ENCODE data around the gene FN1. TPM values are rescaled to one million over a fixed set of nuclear protein-coding genes. Genes with fewer than 3 reads are reported as not detected.

Gene FN1
- polyA plus RNA-seq, 1 donor (not counting 4 experiments of a cell fraction or from before 2014, with no cell fraction given) = 1,649 TPM

DNA sequence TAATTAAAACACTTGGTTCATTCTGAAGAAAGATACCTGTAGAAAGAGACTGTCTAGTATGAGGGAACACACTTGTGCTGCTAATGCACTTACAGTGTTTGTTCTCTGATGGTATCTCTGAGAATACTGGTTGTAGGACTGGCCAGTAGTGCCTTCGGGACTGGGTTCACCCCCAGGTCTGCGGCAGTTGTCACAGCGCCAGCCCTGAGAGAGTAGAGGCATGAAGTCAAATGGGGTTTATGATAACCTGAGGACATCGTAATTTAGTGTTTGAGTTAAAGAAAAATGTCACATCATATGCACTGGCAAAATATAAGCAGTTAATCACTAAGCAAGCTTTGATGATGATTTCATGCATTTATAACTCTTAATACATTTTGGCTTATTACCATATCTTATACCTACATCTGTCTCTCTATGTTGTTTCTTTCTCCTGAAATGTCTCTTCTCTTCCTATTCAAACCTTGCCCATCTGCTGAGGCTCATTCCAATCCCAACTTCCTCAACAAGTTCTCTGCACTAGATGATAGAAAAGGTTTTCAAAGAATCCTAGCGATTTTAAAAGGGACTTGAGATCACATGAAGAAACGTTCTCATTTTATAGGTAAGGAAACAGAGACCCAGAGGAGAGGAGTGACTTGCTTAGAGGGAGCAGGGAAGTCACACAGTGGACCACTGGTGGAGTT lies 73.8 kb downstream of the FN1 start:
- Histone ChIP-seq H3K27me3 (ENCODE audit: control insufficient read depth, extremely low read depth, insufficient read depth, low read length) (no peaks in the 10 kb centered on the region), H3K9me1 (ENCODE audit: control insufficient read depth, extremely low read depth, insufficient read depth, low read length) (no peaks in the 10 kb centered on the region), H3K79me2 (ENCODE audit: control insufficient read depth, insufficient read depth, low read length) (no peaks in the 10 kb centered on the region), H2AFZ (ENCODE audit: control insufficient read depth, low read length) (no peak overlapping the region), H3K36me3 (ENCODE audit: control insufficient read depth in 2 of 2, extremely low read depth in 1 of 2, insufficient read depth in 2 of 2, low read length in 2 of 2) (peaks cover 0 to 15% of the 10 kb centered on the region in 2 experiments), H4K20me1 (ENCODE audit: control insufficient read depth, extremely low read depth, insufficient read depth, low read length) (no peaks in the 10 kb centered on the region), H3K4me3 (ENCODE audit: control insufficient read depth in 2 of 3, extremely low read depth in 1 of 3, insufficient read depth in 2 of 3, low read depth in 1 of 3, low read length in 3 of 3) (no peak overlapping the region), H3K9ac (ENCODE audit: control insufficient read depth, extremely low read depth, insufficient read depth, low read length) (no peak overlapping the region), H3K4me1 (ENCODE audit: control insufficient read depth, extremely low read depth, insufficient read depth, low read length) (no peaks in the 10 kb centered on the region), H3K9me3 (ENCODE audit: control insufficient read depth, low read depth, low read length) (no peaks in the 10 kb centered on the region), H3K4me2 (ENCODE audit: control insufficient read depth, extremely low read depth, insufficient read depth, low read depth, low read length) (no peak overlapping the region), H3K27ac (ENCODE audit: control insufficient read depth, insufficient read depth, low read length) (no peak overlapping the region)
- TF ChIP-seq, protein P1, sequence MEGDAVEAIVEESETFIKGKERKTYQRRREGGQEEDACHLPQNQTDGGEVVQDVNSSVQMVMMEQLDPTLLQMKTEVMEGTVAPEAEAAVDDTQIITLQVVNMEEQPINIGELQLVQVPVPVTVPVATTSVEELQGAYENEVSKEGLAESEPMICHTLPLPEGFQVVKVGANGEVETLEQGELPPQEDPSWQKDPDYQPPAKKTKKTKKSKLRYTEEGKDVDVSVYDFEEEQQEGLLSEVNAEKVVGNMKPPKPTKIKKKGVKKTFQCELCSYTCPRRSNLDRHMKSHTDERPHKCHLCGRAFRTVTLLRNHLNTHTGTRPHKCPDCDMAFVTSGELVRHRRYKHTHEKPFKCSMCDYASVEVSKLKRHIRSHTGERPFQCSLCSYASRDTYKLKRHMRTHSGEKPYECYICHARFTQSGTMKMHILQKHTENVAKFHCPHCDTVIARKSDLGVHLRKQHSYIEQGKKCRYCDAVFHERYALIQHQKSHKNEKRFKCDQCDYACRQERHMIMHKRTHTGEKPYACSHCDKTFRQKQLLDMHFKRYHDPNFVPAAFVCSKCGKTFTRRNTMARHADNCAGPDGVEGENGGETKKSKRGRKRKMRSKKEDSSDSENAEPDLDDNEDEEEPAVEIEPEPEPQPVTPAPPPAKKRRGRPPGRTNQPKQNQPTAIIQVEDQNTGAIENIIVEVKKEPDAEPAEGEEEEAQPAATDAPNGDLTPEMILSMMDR (optimal IDR thresholded peaks at IDR 0.05 in 1 of 3, IDR thresholded peaks at IDR 0.05 in 1 of 3, conservative IDR thresholded peaks at IDR 0.05 in 1 of 3; ENCODE audit: extremely low read depth in 1 of 3, insufficient read depth in 2 of 3, low read length in 3 of 3) = no peak
- no peak for TF ChIP-seq EZH2 (IDR thresholded peaks at IDR 0.05; ENCODE audit: low read length)
- dilution Hi-C loops (cut with MboI; ENCODE audit: extremely low pct_ligation_motif_present, low sequenced_read_pairs) = no loop called here
- FAIRE-seq = no peak
- DNase-seq (ENCODE audit: low read depth, low spot score) = no peak

DNA sequence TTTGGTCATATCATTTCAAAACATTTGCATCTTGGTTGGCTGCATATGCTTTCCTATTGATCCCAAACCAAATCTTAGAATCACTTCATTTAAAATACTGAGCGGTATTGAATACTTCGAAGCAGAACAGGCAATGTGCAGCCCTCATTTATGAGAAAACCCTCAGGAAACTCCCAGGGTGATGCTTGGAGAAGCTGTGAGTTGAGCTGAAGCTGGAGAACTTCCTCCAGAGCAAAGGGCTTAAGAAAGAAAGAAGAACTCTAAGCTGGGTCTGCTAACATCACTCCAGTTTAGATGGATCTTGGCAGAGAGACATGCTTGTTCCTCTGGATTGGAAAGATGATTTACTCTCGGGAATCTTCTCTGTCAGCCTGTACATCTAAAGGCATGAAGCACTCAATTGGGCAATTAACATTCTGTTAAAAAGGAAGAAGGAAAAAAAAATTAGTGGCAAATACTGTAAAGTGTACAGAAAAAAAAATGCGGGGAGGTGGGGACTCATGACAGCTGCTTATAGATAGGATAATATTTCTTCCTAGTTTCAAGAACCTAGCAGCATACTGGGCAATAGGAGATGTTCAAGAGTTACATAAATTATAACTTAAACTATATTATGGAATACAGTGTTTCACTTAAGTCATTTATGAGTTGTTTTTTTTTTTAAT lies 74.5 kb downstream of the FN1 start:
- dilution Hi-C loops (cut with MboI; ENCODE audit: extremely low pct_ligation_motif_present, low sequenced_read_pairs) = no loop called here
- H3K9ac ChIP-seq (ENCODE audit: control insufficient read depth, extremely low read depth, insufficient read depth, low read length) = no peak overlapping the region
- TF ChIP-seq EZH2 (IDR thresholded peaks at IDR 0.05; ENCODE audit: low read length) = no peak
- TF ChIP-seq, protein P1 (optimal IDR thresholded peaks at IDR 0.05 in 1 of 3, IDR thresholded peaks at IDR 0.05 in 1 of 3, conservative IDR thresholded peaks at IDR 0.05 in 1 of 3; ENCODE audit: extremely low read depth in 1 of 3, insufficient read depth in 2 of 3, low read length in 3 of 3) = no peak
- no peaks in the 10 kb centered on the region for H3K27me3 ChIP-seq (ENCODE audit: control insufficient read depth, extremely low read depth, insufficient read depth, low read length)
- no peak overlapping the region for H2AFZ ChIP-seq (ENCODE audit: control insufficient read depth, low read length)
- no peak overlapping the region for H3K4me3 ChIP-seq (ENCODE audit: control insufficient read depth in 2 of 3, extremely low read depth in 1 of 3, insufficient read depth in 2 of 3, low read depth in 1 of 3, low read length in 3 of 3)
- no peaks in the 10 kb centered on the region for H3K79me2 ChIP-seq (ENCODE audit: control insufficient read depth, insufficient read depth, low read length)
- H3K27ac ChIP-seq (ENCODE audit: control insufficient read depth, insufficient read depth, low read length) = no peak overlapping the region
- no peaks in the 10 kb centered on the region for H3K9me1 ChIP-seq (ENCODE audit: control insufficient read depth, extremely low read depth, insufficient read depth, low read length)
- H3K9me3 ChIP-seq (ENCODE audit: control insufficient read depth, low read depth, low read length) = no peaks in the 10 kb centered on the region
- H3K4me2 ChIP-seq (ENCODE audit: control insufficient read depth, extremely low read depth, insufficient read depth, low read depth, low read length) = no peak overlapping the region
- FAIRE-seq = no peak
- no peak for DNase-seq (ENCODE audit: low read depth, low spot score)
- H3K36me3 ChIP-seq (ENCODE audit: control insufficient read depth in 2 of 2, extremely low read depth in 1 of 2, insufficient read depth in 2 of 2, low read length in 2 of 2) = peaks cover 0 to 13% of the 10 kb centered on the region in 2 experiments
- H3K4me1 ChIP-seq (ENCODE audit: control insufficient read depth, extremely low read depth, insufficient read depth, low read length) = no peaks in the 10 kb centered on the region
- no peaks in the 10 kb centered on the region for H4K20me1 ChIP-seq (ENCODE audit: control insufficient read depth, extremely low read depth, insufficient read depth, low read length)
